Gastrocnemius medialis (tissue), 4 donors: Measurements from ENCODE around the gene CD72. TPM values are rescaled to one million over a fixed set of nuclear protein-coding genes. Genes with fewer than 3 reads are reported as not detected.

Source experiments
- ATAC-seq, 2 donors: fragments of 150-250 bp; one replicate each; pipeline ENCODE4 v1.9.1; 2016
- DNase-seq, 2 donors: peaks; one replicate each; pipeline ENCODE4 v3.0.0-alpha.2; 2019
- H3K27ac ChIP-seq, 4 donors: fragments of 200-600 bp; sonication (generic); 1 replicate in 1 of 4; 2 replicates in 3 of 4; pipeline ENCODE4 v1.5.1; 2016 to 2018; ENCODE audit warnings: mild to moderate bottlenecking in 2 of 4, moderate library complexity in 1 of 4
- H3K27me3 ChIP-seq, 3 donors: fragments of 200-600 bp; sonication (generic) in 2 of 3; 1 replicate in 1 of 3; 2 replicates in 2 of 3; pipeline versions ENCODE4 v1.5.1 to v1.6.0; 2016 to 2019; ENCODE audit warnings: mild to moderate bottlenecking in 1 of 3, moderate library complexity in 1 of 3
- H3K36me3 ChIP-seq, 2 donors: fragments of 200-600 bp; sonication (generic) in 1 of 2; one replicate each; pipeline ENCODE4 v1.5.1; 2017 to 2018
- H3K4me1 ChIP-seq, 2 donors: fragments of 200-600 bp; sonication (generic) in 1 of 2; one replicate each; pipeline ENCODE4 v1.5.1; 2016 to 2017; ENCODE audit warnings: mild to moderate bottlenecking in 2 of 2
- H3K4me3 ChIP-seq, 4 donors: fragments of 200-600 bp; sonication (generic) in 3 of 4; 1 replicate in 1 of 4; 2 replicates in 3 of 4; pipeline ENCODE4 v1.5.1; 2016 to 2019; ENCODE audit warnings: mild to moderate bottlenecking in 2 of 4
- H3K9me3 ChIP-seq, 3 donors: fragments of 200-600 bp; sonication (generic) in 2 of 3; 1 replicate in 1 of 3; 2 replicates in 2 of 3; pipeline ENCODE4 v1.5.1; 2016 to 2019
- POLR2A ChIP-seq, 2 donors: fragments of 450-650 bp; IDR thresholded peaks; one replicate each; pipeline ENCODE4 v1.6.1; 2017; ENCODE audit warnings: antibody characterized with exemption in 2 of 2, mild to moderate bottlenecking in 2 of 2, moderate library complexity in 2 of 2
- in situ Hi-C, 4 donors: fragments of 200-750 bp; cut with MboI; loops; one replicate each; pipeline versions ENCODE4 v1.15.0 to v1.8.0; 2017; ENCODE audit warnings: low sequenced_read_pairs in 4 of 4
- intact Hi-C: fragments of 100-400 bp; cut with DNase I; formaldehyde crosslinking; loops from one replicate; pipeline ENCODE4 v1.15.1; 2023; ENCODE audit warnings: low total_unique reads
- microRNA-seq, 2 donors: library from miRNA; unstranded; fragments of <30 nt; microRNA quantifications; one replicate each; pipeline ENCODE4, GENCODE V29; 2016; ENCODE audit warnings: borderline replicate concordance in 2 of 2
- total RNA-seq, 4 donors: library from RNA; depleted of rRNA; stranded (reverse); fragments of >200 nt; gene quantifications; one replicate each; pipeline versions ENCODE4 v1.1.0 to v1.2.3, GENCODE V29; 2016
- TF ChIP-seq, protein P1 (sequence below), 5 experiments: fragments of 450-650 bp in 3 of 5; fragments of 200-600 bp in 2 of 5; sonication (generic) in 2 of 5; IDR thresholded peaks in 4 of 5; conservative IDR thresholded peaks in 1 of 5; 1 replicate in 4 of 5; 2 replicates in 1 of 5; pipeline ENCODE4 v1.5.1; 2016 to 2019; ENCODE audit warnings: antibody characterized with exemption in 5 of 5, mild to moderate bottlenecking in 3 of 5, moderate library complexity in 3 of 5

The CD72 gene
- total RNA-seq, 4 donors from 2014 or later: 0.40 to 18.3 (median 0.68) TPM

GRCh38 chr9:35562895-35563780 lies 55.1 kb downstream of the CD72 start:
- ATAC-seq: no peak
- TF ChIP-seq POLR2A (IDR thresholded peaks at IDR 0.05): no peak
- TF ChIP-seq, protein P1, sequence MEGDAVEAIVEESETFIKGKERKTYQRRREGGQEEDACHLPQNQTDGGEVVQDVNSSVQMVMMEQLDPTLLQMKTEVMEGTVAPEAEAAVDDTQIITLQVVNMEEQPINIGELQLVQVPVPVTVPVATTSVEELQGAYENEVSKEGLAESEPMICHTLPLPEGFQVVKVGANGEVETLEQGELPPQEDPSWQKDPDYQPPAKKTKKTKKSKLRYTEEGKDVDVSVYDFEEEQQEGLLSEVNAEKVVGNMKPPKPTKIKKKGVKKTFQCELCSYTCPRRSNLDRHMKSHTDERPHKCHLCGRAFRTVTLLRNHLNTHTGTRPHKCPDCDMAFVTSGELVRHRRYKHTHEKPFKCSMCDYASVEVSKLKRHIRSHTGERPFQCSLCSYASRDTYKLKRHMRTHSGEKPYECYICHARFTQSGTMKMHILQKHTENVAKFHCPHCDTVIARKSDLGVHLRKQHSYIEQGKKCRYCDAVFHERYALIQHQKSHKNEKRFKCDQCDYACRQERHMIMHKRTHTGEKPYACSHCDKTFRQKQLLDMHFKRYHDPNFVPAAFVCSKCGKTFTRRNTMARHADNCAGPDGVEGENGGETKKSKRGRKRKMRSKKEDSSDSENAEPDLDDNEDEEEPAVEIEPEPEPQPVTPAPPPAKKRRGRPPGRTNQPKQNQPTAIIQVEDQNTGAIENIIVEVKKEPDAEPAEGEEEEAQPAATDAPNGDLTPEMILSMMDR (IDR thresholded peaks at IDR 0.05 in 4 of 5, conservative IDR thresholded peaks at IDR 0.05 in 1 of 5): no peak
- peak overlapping the region; percentile 46 to 59 (median 51) for H3K4me3 ChIP-seq
- intact Hi-C loops (loop anchor here (1.0 to 5.0 kb wide), 2 partner anchors 44 to 571 kb away; no protein-coding TSS in a partner anchor), in situ Hi-C loops (loop anchor here in 1 of 4 donors (25.0 kb wide), 2 partner anchors 99 to 451 kb away; partner anchors contain the start of genes ARHGEF39, ATOSB, CA9 and CCDC107)
- H3K36me3 ChIP-seq: peaks cover 0 to 16% of the 10 kb centered on the region in 2 donors
- H3K9me3 ChIP-seq: no peaks in the 10 kb centered on the region
- H3K27ac ChIP-seq: peak overlapping the region; percentile 83 to 95 (median 90)
- no peak for DNase-seq
- peaks cover 86 to 94% of the 10 kb centered on the region in 2 donors for H3K4me1 ChIP-seq
- no peaks in the 10 kb centered on the region for H3K27me3 ChIP-seq

DNA sequence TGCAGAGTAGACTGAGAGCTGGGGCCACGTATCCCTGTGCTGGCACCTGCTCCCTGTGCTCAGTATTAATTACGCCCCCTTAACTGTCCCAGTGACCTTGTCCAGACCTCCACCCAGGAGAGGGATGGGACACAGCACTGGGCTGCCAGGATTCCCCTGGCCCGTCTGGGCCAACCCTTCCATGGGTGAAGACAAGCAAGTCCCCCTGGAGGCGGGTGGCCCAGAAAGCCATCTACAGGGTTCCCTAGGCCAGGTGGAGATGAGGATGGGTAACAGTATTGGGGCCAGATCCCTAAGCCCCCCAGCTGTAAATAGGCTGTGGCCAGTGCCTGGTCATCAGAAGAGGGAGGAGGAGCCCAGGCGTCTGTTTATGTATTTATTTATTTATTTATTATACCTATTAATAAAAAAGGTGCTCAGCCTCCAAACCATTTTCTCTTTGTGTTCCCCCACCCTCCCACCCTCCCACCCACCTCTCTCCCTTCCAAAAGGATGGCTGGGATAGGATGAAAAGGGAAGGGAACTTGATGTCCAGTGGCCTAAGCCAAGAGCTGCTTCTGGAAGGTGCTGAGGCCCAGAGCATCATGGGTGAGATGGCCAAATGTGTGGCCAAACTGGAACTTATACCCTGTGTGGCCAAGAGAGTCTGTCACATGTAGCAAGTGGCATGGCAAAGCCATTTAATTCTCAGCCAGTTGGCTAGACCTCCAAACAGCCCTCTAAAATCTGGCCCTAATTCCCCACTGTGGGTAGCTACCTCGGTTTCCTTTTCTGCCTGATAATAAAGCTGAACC lies 56.5 kb downstream of the CD72 start:
- in situ Hi-C loops (loop anchor here in 1 of 4 donors (25.0 kb wide), 2 partner anchors 101 to 449 kb away; partner anchors contain the start of genes ARHGEF39, ATOSB, CA9 and CCDC107), intact Hi-C loops (loop anchor here (1.0 to 5.0 kb wide), 2 partner anchors 42 to 569 kb away; no protein-coding TSS in a partner anchor)
- Histone ChIP-seq H3K27ac (peak overlapping the region; percentile 83 to 95 (median 90)), H3K4me3 (peak overlapping the region in 3 of 4 donors; percentile 15 to 56 (median 46)), H3K36me3 (peaks cover 0 to 26% of the 10 kb centered on the region in 2 donors), H3K27me3 (no peaks in the 10 kb centered on the region), H3K9me3 (no peaks in the 10 kb centered on the region), H3K4me1 (peaks cover 89 to 95% of the 10 kb centered on the region in 2 donors)
- TF ChIP-seq POLR2A (IDR thresholded peaks at IDR 0.05): peak in 1 of 2 donors; percentile 16
- TF ChIP-seq, protein P1 (IDR thresholded peaks at IDR 0.05 in 4 of 5, conservative IDR thresholded peaks at IDR 0.05 in 1 of 5): no peak
- DNase-seq: peak; percentile 77 to 87
- ATAC-seq: peak; percentile 38 to 57

DNA sequence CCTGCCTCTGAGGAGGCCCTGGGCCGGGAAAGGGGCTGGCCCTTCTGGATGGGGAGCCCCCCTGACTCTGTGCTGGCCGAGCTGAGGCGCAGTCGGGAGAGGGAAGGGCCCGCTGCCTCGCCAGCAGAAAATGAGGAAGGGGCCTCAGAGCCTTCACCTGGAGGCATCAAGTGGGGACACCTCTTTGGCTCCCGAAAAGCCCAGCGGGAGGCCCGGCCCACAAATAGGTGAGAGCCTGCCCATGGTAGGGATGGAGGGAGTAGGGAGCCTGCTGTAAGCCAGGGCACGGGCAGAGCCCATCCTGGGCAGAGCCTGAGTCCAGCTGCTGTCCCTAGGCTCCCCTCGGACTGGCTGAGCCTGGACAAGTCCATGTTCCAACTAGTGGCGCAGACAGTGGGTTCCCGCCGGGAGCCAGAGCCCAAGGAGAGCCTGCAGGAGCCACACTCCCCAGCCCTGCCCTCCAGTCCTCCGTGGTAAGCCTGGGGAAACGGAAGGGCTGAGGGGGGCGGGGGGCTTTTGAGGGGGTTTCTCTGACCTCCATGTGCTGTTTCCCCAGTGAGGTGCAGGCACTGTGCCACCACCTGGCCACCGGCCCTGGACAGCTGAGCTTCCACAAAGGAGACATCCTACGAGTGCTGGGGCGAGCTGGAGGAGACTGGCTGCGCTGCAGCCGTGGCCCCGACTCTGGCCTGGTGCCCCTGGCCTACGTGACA lies 57.4 kb downstream of the CD72 start:
- Histone ChIP-seq H3K9me3 (no peaks in the 10 kb centered on the region), H3K27me3 (no peaks in the 10 kb centered on the region), H3K27ac (peak overlapping the region; percentile 83 to 95 (median 90)), H3K4me3 (no peak overlapping the region), H3K4me1 (peaks cover 86 to 96% of the 10 kb centered on the region in 2 donors), H3K36me3 (peaks cover 0 to 35% of the 10 kb centered on the region in 2 donors)
- DNase-seq (peak in 1 of 2 donors; percentile 72), ATAC-seq (peak in 1 of 2 donors; percentile 1)
- intact Hi-C loops (loop anchor here (5.0 kb wide), 1 partner anchor 568 kb away; no protein-coding TSS in a partner anchor), in situ Hi-C loops (loop anchor here in 1 of 4 donors (25.0 kb wide), 2 partner anchors 102 to 448 kb away; partner anchors contain the start of genes ARHGEF39, ATOSB, CA9 and CCDC107)
- TF ChIP-seq, protein P1 (IDR thresholded peaks at IDR 0.05 in 4 of 5, conservative IDR thresholded peaks at IDR 0.05 in 1 of 5): no peak
- TF ChIP-seq POLR2A (IDR thresholded peaks at IDR 0.05): no peak

Small RNAs within 50 kb of the gene (microRNA-seq; reads per million reads assigned to microRNA genes)
- gene MIR4667: 0 reads per million in 2 donors

Other genes starting within 250 kb of the CD72 start
- gene RUSC2, start 128.3 kb downstream of the CD72 start, total RNA-seq: 100 to 1,000 TPM in 1 of 4 donors, 10 to 100 TPM in 3; 20.8 to 166 (median 45.7) TPM
- 100 to 1,000 TPM in 1 of 4 donors, 10 to 100 TPM in 3; 48.1 to 108 (median 65.4) TPM for gene TESK1, start 13.2 kb downstream of the CD72 start, total RNA-seq
- gene SIT1, start 32.5 kb upstream of the CD72 start, total RNA-seq: not detected
- 100 to 1,000 TPM; 115 to 715 (median 367) TPM for gene RMRP, start 39.6 kb upstream of the CD72 start, total RNA-seq
- 10 to 100 TPM; 21.9 to 45.3 (median 31.5) TPM for gene CCDC107, start 39.9 kb upstream of the CD72 start, total RNA-seq
- under 1 TPM in 2 of 4 donors, not detected in 2; 0.07 to 0.10 TPM for gene ARHGEF39, start 46.8 kb upstream of the CD72 start, total RNA-seq
- gene CA9, start 55.5 kb upstream of the CD72 start, total RNA-seq: not detected
- 1,000 to 10,000 TPM; 6,121 to 7,913 (median 7,020) TPM for gene TPM2, start 71.5 kb upstream of the CD72 start, total RNA-seq
- 100 to 1,000 TPM; 106 to 256 (median 186) TPM for gene TLN1, start 113.8 kb upstream of the CD72 start, total RNA-seq
- gene CREB3, start 114.3 kb upstream of the CD72 start, total RNA-seq: 10 to 100 TPM; 17.8 to 39.6 (median 26.2) TPM
- 10 to 100 TPM; 47.3 to 63.2 (median 51.4) TPM for gene GBA2, start 130.8 kb upstream of the CD72 start, total RNA-seq
- gene RGP1, start 130.9 kb upstream of the CD72 start, total RNA-seq: 10 to 100 TPM; 22.0 to 41.1 (median 36.3) TPM
- gene MSMP, start 135.9 kb upstream of the CD72 start, total RNA-seq: not detected
- gene NPR2, start 173.2 kb upstream of the CD72 start, total RNA-seq: 10 to 100 TPM; 12.3 to 19.2 (median 16.3) TPM
- under 1 TPM in 2 of 4 donors, not detected in 2; 0.53 to 0.61 TPM for gene SPAG8, start 193.8 kb upstream of the CD72 start, total RNA-seq
- 10 to 100 TPM in 3 of 4 donors, 1 to 10 TPM in 1; 4.5 to 26.7 (median 22.0) TPM for gene HINT2, start 196.6 kb upstream of the CD72 start, total RNA-seq
- gene FAM221B, start 210.3 kb upstream of the CD72 start, total RNA-seq: not detected
- gene TMEM8B, start 210.8 kb upstream of the CD72 start, total RNA-seq: 1 to 10 TPM; 1.9 to 6.4 (median 6.1) TPM